Measurements from ENCODE around the gene SCGB3A1.

Gene SCGB3A1

GRCh38 chr5:180625791-180626660 is 34.7 kb upstream of the SCGB3A1 start:
- FAIRE-seq, result no peak
- DNase-seq (ENCODE audit: low spot score), result no peak

GRCh38 chr5:180625125-180625790 is 34.0 kb upstream of the SCGB3A1 start:
- FAIRE-seq, result no peak
- DNase-seq (ENCODE audit: low spot score), result no peak

GRCh38 chr5:180624587-180624986 is 33.3 kb upstream of the SCGB3A1 start:
- DNase-seq (ENCODE audit: low spot score) (no peak), FAIRE-seq (no peak)

- FAIRE-seq (no peak), DNase-seq (ENCODE audit: low spot score) (no peak)
Observed at GRCh38 chr5:180623844-180624243, 32.5 kb upstream of the SCGB3A1 start.

- DNase-seq (ENCODE audit: low spot score) (no peak), FAIRE-seq (no peak)
Observed at GRCh38 chr5:180623411-180623834, 32.1 kb upstream of the SCGB3A1 start.

GRCh38 chr5:180622910-180623309 is 31.6 kb upstream of the SCGB3A1 start:
- no peak for DNase-seq (ENCODE audit: low spot score)
- FAIRE-seq, result no peak

GRCh38 chr5:180621311-180621710 is 30.0 kb upstream of the SCGB3A1 start:
- no peak for DNase-seq (ENCODE audit: low spot score)
- no peak for FAIRE-seq

GRCh38 chr5:180620014-180620413 is 28.7 kb upstream of the SCGB3A1 start:
- DNase-seq (ENCODE audit: low spot score), result no peak

GRCh38 chr5:180619563-180619915 is 28.2 kb upstream of the SCGB3A1 start:
- DNase-seq (ENCODE audit: low spot score) (no peak), FAIRE-seq (no peak)

More at GRCh38 chr5:180620014-180620413, 28.7 kb upstream of the SCGB3A1 start:
- FAIRE-seq, result no peak

GRCh38 chr5:180618829-180619562 is 27.7 kb upstream of the SCGB3A1 start:
- FAIRE-seq (no peak), DNase-seq (ENCODE audit: low spot score) (peak; percentile 58)

- no peak for DNase-seq (ENCODE audit: low spot score)
- no peak for FAIRE-seq
Observed at GRCh38 chr5:180618487-180618828, 27.2 kb upstream of the SCGB3A1 start.

GRCh38 chr5:180613814-180614188 is 22.5 kb upstream of the SCGB3A1 start:
- no peak for FAIRE-seq
- DNase-seq (ENCODE audit: low spot score), result no peak

- FAIRE-seq, result no peak
- DNase-seq (ENCODE audit: low spot score), result no peak
Observed at GRCh38 chr5:180613188-180613813, 22.0 kb upstream of the SCGB3A1 start.

GRCh38 chr5:180612683-180613082 is 21.4 kb upstream of the SCGB3A1 start:
- FAIRE-seq (no peak), DNase-seq (ENCODE audit: low spot score) (no peak)

GRCh38 chr5:180611140-180611850 is 20.0 kb upstream of the SCGB3A1 start:
- no peak for FAIRE-seq
- DNase-seq (ENCODE audit: low spot score), result no peak

- DNase-seq (ENCODE audit: low spot score) (no peak), FAIRE-seq (no peak)
Observed at GRCh38 chr5:180609817-180610550, 18.7 kb upstream of the SCGB3A1 start.

GRCh38 chr5:180609386-180609785 is 18.1 kb upstream of the SCGB3A1 start:
- DNase-seq (ENCODE audit: low spot score), result no peak
- FAIRE-seq, result no peak

GRCh38 chr5:180608572-180609310 is 17.4 kb upstream of the SCGB3A1 start:
- no peak for FAIRE-seq
- no peak for DNase-seq (ENCODE audit: low spot score)

- no peak for FAIRE-seq
Observed at GRCh38 chr5:180607861-180608571, 16.7 kb upstream of the SCGB3A1 start.

More at GRCh38 chr5:180607861-180608571, 16.7 kb upstream of the SCGB3A1 start:
- DNase-seq (ENCODE audit: low spot score), result no peak

All from urothelium cell line (cell line).